Left lung (tissue), 10 donors: ENCODE data around the gene HOXA7. TPM values are rescaled to one million over a fixed set of nuclear protein-coding genes. Genes with fewer than 3 reads are reported as not detected.

Experiments
- ATAC-seq: fragments of 200-7000 bp; cut with Tn5 transposase; one replicate; pipeline ENCODE4 v1.9.1; 2020; ENCODE audit warnings: moderate library complexity
- DNase-seq, 4 donors: peaks; one replicate each; pipeline ENCODE4 v3.0.0-alpha.2; 2013 to 2020
- H3K27ac ChIP-seq, 2 donors: fragments of 200-600 bp; sonication (generic) in 1 of 2; one replicate each; pipeline versions ENCODE4 v1.5.0 to v1.8.0; 2020 to 2021
- H3K27me3 ChIP-seq, 2 donors: fragments of 200-600 bp; sonication (generic) in 1 of 2; one replicate each; pipeline versions ENCODE4 v1.5.0 to v1.8.0; 2020 to 2021
- H3K36me3 ChIP-seq, 2 donors: fragments of 200-600 bp; sonication (generic) in 1 of 2; one replicate each; pipeline versions ENCODE4 v1.5.0 to v1.8.0; 2020 to 2021
- H3K4me1 ChIP-seq, 2 donors: fragments of 200-600 bp; one replicate each; pipeline ENCODE4 v1.8.0; 2021
- H3K4me3 ChIP-seq, 2 donors: fragments of 200-600 bp; sonication (generic) in 1 of 2; one replicate each; pipeline versions ENCODE4 v1.5.0 to v1.8.0; 2020 to 2021; ENCODE audit warnings: mild to moderate bottlenecking in 1 of 2
- H3K9me3 ChIP-seq, 2 donors: fragments of 200-600 bp; sonication (generic) in 1 of 2; one replicate each; pipeline versions ENCODE4 v1.5.0 to v1.8.0; 2020 to 2021
- intact Hi-C, 2 donors: fragments of 100-400 bp; cut with DNase I; formaldehyde crosslinking; loops; one replicate each; pipeline versions ENCODE4 v1.11.2 to v1.14.2; 2022
- polyA plus RNA-seq, 6 donors: library from polyadenylated mRNA; unstranded; fragments of 120-200 nt; gene quantifications; one replicate each; pipeline ENCODE4 v1.2.1, GENCODE V29; 2013; ENCODE audit not compliant: insufficient read length in 6 of 6
- total RNA-seq, 2 donors: library from RNA; stranded (reverse); fragmentation: NEBNext Ultra II Directional; extraction: Animal tissue kit (Norgen Biotek cat#: 25700); gene quantifications; one replicate each; pipeline ENCODE4 v1.2.1, GENCODE V29; 2021
- TF ChIP-seq, protein P1 (sequence below), 2 donors: fragments of 200-600 bp; sonication (generic) in 1 of 2; IDR thresholded peaks; one replicate each; pipeline versions ENCODE4 v1.5.0 to v1.8.0; 2021; ENCODE audit warnings: antibody characterized with exemption in 2 of 2
- donor health status: DM: no; HTN: yes; CAD: no.
- donor health status: DM: no; HTN: no; CAD: no.

HOXA7 gene
- total and polyA plus RNA-seq, 8 donors, result 1.3 to 6.4 (median 4.9) TPM

DNA sequence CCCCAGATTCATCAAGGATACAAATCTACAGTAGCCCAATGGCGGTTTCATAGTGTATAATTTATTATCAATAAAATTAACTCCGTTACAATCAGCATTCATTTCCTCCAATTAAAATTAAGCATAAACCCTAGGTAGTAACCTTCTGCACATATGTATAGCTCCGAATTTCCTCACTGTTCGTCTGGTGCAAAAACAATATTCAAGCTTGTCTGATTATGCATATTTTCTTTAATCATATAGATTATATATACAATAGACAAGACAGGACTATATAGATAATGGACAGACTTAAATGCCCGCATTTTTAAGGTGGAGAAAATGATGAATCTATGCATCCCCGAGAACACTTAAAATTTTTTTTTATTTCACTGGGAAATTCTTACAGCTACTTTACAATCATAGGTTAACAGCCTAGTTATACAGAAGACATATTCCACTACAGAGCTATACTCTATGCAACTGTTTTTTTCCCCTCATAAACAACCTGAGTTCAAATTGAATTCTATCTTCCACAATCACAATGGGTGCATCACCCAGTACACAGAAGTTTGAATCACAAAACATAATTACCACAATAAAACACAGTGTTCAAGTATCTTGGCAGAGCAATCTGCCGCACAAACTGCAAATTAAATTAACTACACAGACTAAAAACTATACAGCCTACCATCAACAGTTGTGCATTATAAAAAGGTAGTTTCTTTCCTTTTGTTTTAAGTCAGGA, 6.2 kb upstream of the HOXA7 start:
- TF ChIP-seq, protein P1, sequence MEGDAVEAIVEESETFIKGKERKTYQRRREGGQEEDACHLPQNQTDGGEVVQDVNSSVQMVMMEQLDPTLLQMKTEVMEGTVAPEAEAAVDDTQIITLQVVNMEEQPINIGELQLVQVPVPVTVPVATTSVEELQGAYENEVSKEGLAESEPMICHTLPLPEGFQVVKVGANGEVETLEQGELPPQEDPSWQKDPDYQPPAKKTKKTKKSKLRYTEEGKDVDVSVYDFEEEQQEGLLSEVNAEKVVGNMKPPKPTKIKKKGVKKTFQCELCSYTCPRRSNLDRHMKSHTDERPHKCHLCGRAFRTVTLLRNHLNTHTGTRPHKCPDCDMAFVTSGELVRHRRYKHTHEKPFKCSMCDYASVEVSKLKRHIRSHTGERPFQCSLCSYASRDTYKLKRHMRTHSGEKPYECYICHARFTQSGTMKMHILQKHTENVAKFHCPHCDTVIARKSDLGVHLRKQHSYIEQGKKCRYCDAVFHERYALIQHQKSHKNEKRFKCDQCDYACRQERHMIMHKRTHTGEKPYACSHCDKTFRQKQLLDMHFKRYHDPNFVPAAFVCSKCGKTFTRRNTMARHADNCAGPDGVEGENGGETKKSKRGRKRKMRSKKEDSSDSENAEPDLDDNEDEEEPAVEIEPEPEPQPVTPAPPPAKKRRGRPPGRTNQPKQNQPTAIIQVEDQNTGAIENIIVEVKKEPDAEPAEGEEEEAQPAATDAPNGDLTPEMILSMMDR (IDR thresholded peaks at IDR 0.05), result no peak
- H3K9me3 ChIP-seq, result no peaks in the 10 kb centered on the region
- H3K4me3 ChIP-seq, result no peak overlapping the region
- H3K27me3 ChIP-seq, result peaks cover 76 to 100% of the 10 kb centered on the region in 2 donors
- DNase-seq (no peak), ATAC-seq (no peak)
- intact Hi-C loops, result loop anchor here in 1 of 2 donors (5.0 to 10.0 kb wide), 2 partner anchors 790 to 1278 kb away; no protein-coding TSS in a partner anchor
- peaks cover 9 to 66% of the 10 kb centered on the region in 2 donors for H3K4me1 ChIP-seq
- no peak overlapping the region for H3K27ac ChIP-seq
- no peaks in the 10 kb centered on the region for H3K36me3 ChIP-seq

DNA sequence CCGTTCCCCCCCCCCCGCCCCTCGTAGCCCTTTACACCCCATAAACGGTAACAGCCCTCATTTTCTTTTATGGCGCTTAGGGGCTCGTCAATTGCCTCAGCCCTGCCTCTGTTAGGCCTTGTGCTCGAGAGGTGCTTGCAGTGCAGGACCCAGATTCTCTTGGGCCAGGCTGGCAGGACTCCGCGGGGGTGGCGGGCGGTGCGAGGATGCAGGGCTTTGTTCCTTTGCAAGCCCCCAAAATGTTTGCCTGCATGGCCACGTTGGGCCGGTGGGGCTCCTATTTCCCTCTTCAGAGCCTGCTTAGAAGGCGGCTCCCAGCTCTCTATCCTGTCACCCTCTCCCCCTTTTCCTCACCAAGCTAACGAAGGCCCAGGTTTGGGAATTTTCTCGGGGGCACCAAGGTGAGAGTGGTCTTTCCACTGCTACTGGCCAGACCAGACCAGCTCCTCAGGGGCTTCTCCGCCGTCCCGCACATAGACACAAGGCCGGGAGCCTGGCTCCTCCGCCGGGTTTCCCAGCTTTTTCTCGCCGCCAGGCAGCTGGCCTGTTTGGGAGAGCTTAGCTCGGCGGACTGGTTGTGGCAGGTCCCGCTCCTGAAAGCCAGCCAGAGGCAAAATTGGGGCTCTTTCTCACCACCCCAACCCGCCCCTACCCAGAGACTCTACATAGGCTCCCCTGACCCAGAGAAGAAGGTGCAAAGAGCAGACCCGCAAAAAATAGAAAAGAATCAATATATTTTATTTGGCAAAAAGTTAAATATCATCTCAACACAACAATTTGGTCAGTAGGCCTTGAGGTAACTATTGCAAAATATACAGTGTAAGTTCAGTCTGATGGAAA, 5.5 kb upstream of the HOXA7 start:
- intact Hi-C loops, result loop anchor here in 1 of 2 donors (5.0 to 10.0 kb wide), 2 partner anchors 790 to 1277 kb away; no protein-coding TSS in a partner anchor
- DNase-seq, result peak in 2 of 4 donors; percentile 35 to 59
- Histone ChIP-seq H3K4me3 (peak overlapping the region in 1 of 2 donors; percentile 56), H3K36me3 (no peaks in the 10 kb centered on the region), H3K4me1 (peaks cover 9 to 63% of the 10 kb centered on the region in 2 donors), H3K9me3 (no peaks in the 10 kb centered on the region), H3K27ac (no peak overlapping the region), H3K27me3 (peaks cover 76 to 100% of the 10 kb centered on the region in 2 donors)
- ATAC-seq, result no peak
- TF ChIP-seq, protein P1 (IDR thresholded peaks at IDR 0.05), result no peak

DNA sequence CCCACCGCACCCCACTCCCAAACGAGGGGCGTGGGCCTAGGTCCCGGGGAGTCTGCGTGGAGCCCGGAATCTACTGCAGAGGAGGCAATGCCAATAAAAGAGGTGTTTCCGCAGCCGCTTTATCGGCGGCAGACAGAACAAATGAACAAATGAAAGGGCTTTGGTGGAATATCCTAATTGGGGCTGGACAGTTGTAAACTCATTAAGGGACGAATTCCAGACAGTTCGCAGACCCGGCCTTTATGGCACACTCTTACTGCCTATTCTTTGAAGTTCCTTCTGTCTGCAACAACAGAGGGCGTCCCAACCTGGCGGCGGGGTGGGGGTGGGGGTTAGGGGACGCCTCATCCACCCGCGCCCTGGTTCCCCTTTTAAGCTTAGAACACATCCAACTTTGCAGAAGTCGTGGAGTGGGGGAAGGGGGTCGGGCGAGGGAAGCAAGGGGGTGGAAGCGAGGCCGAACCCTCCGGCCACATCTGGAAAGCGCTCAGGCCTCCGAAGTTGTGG, 4.8 kb upstream of the HOXA7 start:
- Histone ChIP-seq H3K27ac (peak overlapping the region in 1 of 2 donors; percentile 45), H3K4me1 (peaks cover 9 to 56% of the 10 kb centered on the region in 2 donors), H3K27me3 (peaks cover 76 to 100% of the 10 kb centered on the region in 2 donors), H3K36me3 (no peaks in the 10 kb centered on the region), H3K4me3 (peak overlapping the region; percentile 56), H3K9me3 (no peaks in the 10 kb centered on the region)
- intact Hi-C loops, result loop anchor here in 1 of 2 donors (5.0 to 10.0 kb wide), 2 partner anchors 789 to 1276 kb away; no protein-coding TSS in a partner anchor
- TF ChIP-seq, protein P1 (IDR thresholded peaks at IDR 0.05), result peak in 1 of 2 donors; percentile 43
- DNase-seq (peak in 2 of 4 donors; percentile 69 to 83), ATAC-seq (peak; percentile 38)

DNA sequence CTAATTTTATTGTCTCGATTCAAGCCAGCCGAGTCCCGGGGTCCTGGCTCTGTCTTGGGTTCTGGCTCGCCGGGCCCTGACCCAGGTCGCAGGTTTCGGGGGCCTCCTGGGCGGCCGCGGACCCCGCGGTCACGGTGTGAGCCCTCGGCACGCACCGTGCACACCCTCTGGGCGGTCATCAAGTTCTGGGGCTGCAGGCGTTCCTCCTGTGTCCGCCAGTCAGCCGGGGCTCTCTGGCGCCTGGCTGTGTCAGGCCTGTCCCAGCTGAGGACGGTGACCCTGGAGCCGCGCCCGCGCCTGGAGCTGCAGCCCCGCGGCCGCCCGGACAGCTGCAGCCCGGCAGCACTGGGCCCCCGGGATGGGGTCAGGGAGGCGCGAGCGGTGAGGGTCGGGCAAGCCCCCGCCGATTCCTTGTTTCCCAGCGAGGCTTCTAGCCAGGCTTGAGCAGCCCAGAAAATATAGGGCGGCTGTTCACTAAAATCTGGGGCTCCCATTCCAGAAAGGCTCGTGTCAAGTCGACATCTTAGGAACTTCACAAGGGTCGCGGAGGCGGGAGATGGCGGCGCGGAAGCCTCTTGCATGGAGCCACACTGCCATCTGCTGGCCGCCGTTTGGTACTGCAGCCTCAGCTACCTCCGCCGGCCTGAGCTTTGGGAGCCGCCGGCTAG, 4.2 kb upstream of the HOXA7 start:
- peak; percentile 92 for ATAC-seq
- no peaks in the 10 kb centered on the region for H3K9me3 ChIP-seq
- H3K27me3 ChIP-seq, result peaks cover 76 to 100% of the 10 kb centered on the region in 2 donors
- peak overlapping the region; percentile 56 for H3K4me3 ChIP-seq
- peak in 3 of 4 donors; percentile 87 to 96 (median 92) for DNase-seq
- no peaks in the 10 kb centered on the region for H3K36me3 ChIP-seq
- peaks cover 9 to 56% of the 10 kb centered on the region in 2 donors for H3K4me1 ChIP-seq
- intact Hi-C loops, result loop anchor here in 1 of 2 donors (5.0 to 10.0 kb wide), 2 partner anchors 788 to 1276 kb away; no protein-coding TSS in a partner anchor
- TF ChIP-seq, protein P1 (IDR thresholded peaks at IDR 0.05), result peak; percentile 100
- peak overlapping the region in 1 of 2 donors; percentile 45 for H3K27ac ChIP-seq
